Left renal pelvis (tissue), 4 donors: ENCODE data around the gene HYI. TPM values are rescaled to one million over a fixed set of nuclear protein-coding genes. Genes with fewer than 3 reads are reported as not detected.

ENCODE experiments used
- DNase-seq, 4 donors: peaks; one replicate each; pipeline ENCODE4 v3.0.0-alpha.2; 2013; ENCODE audit warnings: low read depth in 4 of 4, low spot score in 3 of 4
- polyA plus RNA-seq, 4 donors: library from polyadenylated mRNA; unstranded; fragments of 120-200 nt; gene quantifications; one replicate each; pipeline ENCODE4 v1.2.1, GENCODE V29; 2013; ENCODE audit not compliant: insufficient read length in 4 of 4

Gene HYI
- polyA plus RNA-seq, 4 donors: 32.7 to 54.1 (median 38.6) TPM

DNA sequence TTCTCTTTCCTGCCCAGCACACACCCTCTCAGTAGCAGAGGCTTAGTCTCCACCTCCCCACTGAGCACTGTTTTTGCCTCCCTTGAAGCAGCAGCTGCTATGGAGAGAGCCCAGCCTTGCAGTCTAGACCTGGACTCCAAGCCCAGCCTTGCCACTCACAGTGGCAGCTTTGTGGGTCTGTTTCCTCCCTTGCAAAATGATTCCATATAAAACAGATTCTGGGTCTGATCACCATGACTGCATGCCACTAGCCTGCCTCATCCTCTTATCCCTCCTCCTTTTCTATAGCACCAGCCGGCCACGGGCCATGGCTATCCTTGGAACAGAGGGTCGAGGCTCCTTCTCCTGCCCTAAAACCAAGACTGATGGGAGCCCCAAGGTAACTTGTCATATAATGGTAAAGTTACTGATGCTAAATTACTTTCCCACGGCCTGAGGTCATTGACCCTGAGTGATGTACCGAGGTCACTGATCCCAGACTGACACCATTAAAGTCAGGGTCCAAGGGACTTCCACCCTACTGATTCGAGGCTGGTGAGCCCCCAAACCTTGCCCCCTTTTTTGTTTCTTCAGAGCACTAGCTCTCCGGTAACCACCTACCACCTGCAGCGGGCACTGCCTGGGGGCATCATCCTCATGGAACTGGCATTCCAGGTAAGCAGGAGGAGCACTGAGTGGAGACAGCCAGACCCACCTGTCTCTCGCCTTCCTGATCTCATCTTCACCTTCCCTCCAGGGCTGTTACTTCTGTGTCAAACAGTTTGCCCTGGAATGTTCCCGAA is 7.9 kb downstream of the HYI start:
- no peak for DNase-seq

DNA sequence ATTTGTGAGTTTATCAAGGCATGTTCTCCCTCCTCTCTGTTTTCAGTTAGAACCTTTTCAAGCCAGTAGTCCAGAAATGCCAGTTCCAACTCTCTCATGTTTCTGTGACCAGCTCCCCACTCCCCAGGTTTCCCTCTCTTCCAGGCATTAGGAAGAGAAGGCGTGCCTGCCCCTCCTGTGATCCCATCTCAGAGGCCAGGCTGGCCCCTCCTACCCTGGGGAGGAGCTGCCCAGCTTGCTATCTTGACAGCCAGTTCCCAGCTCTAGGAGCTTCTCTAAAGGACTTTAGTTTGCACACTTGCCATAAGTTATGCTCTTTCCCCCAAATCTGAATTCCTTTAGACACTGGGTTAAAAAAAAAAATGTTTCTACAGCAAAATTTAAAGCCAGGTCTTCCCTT is 8.9 kb downstream of the HYI start:
- no peak for DNase-seq

- DNase-seq: no peak
These were observed 9.4 kb downstream of the HYI start for GRCh38 chr1:43444151-43444828.

DNA sequence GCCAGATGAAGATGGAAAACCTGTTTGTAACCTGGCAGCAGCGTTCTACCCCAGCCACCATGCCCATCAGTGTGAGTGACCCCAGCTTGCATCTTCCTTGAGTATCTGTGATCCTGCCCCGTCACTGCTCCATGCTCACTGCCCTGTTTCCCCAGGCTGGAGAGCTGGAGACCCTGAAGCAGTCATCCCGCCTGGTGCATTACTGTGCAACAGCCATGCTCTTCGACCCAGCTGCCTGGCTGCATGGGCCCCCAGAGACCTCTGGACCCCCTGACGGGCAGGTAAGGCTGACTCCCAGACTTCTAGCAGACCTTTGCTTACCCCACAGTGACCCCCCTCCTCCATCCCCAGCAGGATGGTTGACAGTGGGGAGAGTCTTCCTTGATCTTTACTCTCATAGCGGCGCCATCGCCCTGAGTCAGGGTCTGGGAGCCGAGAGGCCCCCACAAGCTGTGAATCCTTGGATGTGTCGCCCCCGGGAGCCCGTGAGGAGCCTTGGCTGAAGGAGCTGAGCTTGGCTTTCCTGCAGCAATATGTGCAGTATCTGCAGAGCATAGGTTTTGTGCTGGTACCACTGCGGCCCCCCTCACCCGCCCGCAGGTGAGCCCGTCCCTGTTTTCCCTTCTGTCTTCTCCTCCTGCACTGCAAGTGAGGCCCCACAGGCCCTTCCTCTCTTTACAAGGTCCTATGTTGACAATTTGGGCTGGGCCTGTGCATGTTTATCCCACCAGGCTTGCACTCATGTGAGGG is 10.4 kb downstream of the HYI start:
- no peak for DNase-seq

DNA sequence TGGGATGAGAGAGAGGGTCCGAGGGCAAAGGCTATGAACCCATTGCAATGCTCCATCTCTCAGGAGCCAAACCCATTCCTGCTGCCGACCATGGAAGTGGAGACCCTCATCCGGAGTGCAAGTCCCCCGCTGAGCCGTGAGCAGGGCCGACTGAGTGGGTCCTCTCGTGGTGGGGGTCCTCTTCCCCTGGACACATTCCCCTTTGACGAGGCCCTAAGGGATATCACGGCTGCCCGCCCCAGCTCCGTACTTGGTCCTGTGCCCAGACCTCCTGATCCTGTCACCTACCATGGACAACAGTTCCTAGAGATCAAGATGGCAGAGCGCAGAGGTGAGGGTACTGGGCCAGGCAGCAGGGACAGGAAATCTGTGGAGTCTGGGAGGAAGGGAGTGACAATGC is 11.0 kb downstream of the HYI start:
- DNase-seq: no peak

GRCh38 chr1:43441894-43442637 is 11.7 kb downstream of the HYI start:
- DNase-seq: no peak

- DNase-seq: no peak
These were observed 12.4 kb downstream of the HYI start for GRCh38 chr1:43441166-43441893.

- no peak for DNase-seq
These were observed 13.4 kb downstream of the HYI start for GRCh38 chr1:43440358-43440757.

GRCh38 chr1:43439781-43440180 is 13.9 kb downstream of the HYI start:
- DNase-seq: no peak

GRCh38 chr1:43438953-43439581 is 14.7 kb downstream of the HYI start:
- no peak for DNase-seq

DNA sequence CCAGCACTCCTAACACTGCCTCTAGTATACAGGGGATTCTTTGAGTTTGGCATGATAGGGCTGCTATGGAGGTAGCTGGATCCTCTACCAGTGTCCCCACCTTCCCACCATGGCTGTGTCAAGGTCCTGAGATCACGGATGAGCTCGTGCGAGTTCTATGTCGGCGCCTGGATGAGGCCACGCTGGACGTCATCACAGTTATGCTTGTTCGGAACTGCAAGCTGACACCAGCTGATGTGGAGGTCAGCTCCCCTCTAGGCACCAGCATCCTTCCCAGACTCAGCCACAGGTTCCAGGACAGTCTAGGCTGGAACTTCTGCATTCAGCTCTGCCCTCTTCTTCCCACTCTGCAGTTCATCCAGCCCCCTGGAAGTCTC is 15.2 kb downstream of the HYI start:
- DNase-seq: no peak

DNA sequence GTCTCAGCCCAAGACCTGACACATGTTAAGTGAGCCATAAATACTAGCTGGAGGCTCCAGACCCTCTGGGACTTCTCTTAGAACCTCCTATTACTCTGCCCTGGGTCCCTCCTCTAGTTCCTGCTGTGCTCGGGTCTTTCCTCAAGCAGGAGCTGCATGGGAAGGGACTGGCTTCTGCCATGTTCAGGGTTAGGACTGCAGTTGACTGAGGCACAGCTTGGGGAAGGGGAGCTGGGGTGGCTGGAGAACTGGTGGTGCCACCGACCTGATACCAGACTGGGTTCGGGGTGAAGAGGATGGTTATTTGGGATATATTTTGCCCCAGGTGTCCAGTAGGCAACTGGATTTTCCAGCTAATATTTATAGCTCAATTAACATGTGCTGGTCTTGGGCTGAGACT is 15.7 kb downstream of the HYI start:
- no peak for DNase-seq

DNA sequence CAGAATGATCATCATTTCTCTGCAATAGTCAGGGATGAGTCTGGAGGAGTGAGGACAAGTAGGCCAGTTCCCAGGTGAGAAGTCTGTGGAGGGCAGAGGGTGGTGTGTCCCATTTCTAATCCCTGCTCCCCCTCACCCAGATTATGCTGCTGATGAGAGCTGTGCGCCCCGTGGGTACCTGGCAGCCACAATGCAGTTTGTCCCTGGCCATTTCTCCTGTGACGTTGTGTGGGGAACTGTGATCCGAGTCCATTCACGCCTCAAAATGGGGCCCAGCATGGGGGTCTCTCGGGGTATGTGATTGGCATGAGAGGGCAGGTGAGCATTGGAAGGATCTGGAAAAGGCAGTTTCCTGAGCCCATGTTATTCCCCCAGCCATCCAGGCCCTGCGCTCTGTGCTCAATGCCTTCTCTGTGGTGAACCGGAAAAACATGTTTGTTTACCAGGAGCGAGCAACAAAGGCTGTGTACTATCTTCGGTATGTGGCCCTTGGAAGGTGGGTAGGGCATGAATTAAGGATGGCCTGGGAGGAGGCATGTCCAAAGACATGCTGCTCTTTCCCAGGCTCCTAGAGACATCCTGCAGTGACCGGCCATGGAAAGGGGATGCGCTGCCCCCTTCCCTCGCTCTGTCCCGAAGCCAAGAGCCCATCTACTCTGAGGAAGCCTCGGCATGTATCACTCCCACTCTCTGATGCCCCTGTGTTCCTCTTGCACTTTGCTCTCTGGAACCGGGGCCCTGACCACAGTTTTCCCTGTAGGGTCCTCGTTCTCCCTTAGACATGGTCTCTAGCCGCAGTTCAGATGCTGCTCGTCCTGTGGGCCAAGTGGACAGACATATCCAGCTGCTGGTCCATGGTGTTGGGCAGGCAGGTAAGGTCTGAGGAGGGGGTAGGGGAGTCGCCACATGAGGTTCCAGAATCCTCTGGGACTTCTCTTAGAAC is 16.4 kb downstream of the HYI start:
- DNase-seq: no peak

GRCh38 chr1:43436371-43436770 is 17.4 kb downstream of the HYI start:
- DNase-seq: no peak

- DNase-seq: no peak
These were observed 18.3 kb downstream of the HYI start for GRCh38 chr1:43435146-43436145.

GRCh38 chr1:43434256-43434655 is 19.5 kb downstream of the HYI start:
- no peak for DNase-seq

DNA sequence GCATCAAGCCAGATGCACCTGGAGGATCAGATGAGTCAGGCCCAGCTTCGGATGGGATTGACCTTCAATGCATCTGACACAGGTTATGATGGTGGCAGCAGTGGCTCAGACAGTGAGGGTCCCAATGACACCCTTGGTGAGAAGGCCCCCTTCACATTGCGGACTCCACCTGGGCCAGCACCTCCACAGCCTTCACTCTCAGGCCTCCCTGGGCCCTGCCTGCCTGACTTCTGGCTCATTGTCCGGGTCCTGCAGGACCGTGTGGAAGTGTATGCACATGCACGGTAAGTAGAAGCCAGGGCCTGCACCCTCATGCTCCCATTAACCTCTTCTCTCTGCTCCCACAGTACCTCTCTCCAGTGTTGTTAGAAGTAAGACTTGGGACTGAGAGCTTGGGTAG is 20.8 kb downstream of the HYI start:
- no peak for DNase-seq
